ENCODE data around the gene CLEC4A.
"Not testable (repeated sequence)": the region's sequence is repeated elsewhere in the genome, so short reads cannot be mapped to it uniquely, and the experiment has no call there.

Gene CLEC4A

DNA sequence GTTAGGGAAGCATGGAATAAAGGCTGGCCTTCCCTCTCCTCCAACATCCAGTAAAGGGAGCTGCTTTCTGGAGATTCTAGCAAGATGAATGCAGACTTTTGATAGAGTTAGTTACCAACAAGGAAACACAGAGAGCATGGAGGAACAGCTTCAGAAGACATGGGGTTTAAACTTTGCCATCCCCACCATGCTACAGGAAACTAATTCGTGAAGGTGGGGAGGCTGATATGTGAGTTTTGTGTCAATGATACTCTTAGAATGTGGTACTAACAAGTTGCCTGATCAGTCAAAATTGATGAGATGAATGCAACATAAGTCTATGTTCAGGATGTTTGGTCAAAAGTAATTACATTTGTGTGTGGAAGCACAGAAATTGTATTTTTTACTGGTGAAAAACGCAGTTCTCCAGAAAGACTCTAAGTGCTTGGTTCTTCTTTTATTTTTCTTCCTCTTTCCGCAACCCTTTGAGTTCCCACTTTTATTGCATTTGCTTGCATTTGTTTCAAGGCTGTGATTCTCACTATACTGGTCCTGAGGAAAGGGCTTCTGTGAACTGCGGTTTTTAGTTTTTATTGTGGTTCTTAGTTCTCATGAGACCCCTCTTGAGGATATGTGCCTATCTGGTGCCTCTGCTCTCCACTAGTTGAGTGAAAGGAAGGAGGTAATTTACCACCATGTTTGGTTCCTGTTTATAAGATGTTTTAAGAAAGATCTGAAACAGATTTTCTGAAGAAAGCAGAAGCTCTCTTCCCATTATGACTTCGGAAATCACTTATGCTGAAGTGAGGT, at the start of gene CLEC4A:
Gene CLEC4A (plus strand): TSS at position 494 of the 789 bp plus-strand sequence. CDS start 262 bp downstream, at position 756.
- DNase-seq: no peak

DNA sequence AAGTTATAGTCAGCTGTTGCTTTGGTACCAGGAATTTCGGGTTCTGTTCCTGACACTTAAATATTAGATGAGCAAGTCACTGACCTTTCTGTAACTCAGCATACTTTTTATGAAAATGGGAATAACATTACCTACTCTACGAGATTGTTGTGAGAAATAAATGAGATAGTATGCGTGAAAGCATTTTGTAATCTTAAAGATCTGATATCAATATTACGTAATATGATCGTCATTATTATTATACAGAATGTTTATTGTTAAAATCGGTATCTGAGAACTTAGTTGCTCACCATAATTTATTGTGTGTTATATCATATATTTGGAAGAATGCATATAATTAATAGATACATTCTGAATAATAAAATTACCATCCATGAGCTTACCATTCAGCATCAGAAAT, 47.5 kb upstream of the CLEC4A start:
- DNase-seq: no peak

DNA sequence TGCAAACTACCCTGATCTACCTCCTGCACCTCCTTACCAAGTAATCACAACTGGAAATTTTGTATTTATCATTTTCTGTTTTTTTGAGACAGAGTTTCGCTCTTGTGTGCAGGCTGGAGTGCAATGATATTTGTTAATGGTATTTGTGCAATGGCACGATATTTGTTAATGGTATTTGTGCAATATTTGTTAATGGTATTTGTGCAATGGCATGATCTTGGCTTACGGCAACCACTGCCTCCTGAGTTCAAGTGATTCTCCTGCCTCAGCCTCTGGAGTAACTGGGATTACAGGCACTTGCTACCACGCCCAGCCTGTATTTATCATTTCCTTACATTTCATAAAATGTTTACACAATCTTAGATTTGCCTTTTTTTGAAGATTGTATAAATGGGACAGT, 47.1 kb upstream of the CLEC4A start:
- no peak for DNase-seq

DNA sequence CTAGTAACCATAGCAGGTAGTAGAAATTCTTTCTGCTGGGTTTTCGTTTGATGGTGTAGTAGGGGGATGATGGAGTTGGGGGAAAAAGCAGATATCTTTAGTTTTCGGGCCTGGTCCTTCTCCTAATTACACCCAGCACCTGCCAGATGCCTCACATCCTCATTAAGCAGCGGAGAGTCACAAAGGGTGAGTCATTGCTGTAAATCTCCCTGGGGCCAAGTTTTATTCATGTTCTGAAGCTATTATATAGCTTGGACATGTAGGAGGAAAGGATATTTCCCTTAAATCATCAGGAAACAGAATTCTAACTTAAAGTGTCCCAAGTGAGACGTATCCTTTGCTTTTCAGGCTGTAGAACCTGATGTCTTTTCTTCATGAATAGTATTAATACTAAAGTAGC, 46.2 kb upstream of the CLEC4A start:
- no peak for DNase-seq

DNA sequence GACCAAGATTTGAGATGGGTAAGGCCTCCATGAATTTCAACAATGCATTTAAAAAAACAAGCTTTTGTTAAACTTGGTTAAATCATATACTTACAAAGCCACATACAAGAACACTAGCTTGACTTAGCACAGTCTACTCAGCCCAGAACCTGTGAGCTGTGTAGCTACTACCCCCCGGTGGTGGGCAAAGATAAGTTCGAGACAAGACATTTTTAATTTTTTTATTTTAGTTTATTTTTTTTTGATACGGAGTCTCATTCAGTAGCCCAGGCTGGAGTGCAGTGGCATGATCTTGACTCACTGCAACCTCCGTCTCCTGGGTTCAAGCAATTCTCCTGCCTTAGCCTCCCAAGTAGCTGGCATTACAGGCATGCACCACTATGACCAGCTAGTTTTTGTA, 45.0 kb upstream of the CLEC4A start:
- peak; percentile 59 for DNase-seq

DNA sequence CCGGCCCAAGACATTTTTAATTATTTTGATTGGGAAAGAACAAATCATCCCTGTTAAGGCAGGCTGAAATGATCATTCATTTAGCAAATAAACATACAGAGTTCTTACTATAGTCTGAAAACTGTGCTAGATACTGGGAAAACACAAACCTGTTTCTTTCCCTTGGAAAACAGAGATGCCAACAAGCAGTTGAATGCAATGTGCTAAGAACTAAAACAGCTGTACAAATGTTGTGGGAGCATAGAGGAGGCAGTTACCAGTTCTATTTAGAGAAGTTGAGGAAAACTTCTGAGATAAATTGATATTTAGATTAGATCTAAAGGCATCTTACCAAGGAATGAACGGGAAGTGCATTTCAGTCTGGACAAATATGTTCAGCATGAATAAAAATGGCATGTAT, 44.5 kb upstream of the CLEC4A start:
- no peak for DNase-seq

DNA sequence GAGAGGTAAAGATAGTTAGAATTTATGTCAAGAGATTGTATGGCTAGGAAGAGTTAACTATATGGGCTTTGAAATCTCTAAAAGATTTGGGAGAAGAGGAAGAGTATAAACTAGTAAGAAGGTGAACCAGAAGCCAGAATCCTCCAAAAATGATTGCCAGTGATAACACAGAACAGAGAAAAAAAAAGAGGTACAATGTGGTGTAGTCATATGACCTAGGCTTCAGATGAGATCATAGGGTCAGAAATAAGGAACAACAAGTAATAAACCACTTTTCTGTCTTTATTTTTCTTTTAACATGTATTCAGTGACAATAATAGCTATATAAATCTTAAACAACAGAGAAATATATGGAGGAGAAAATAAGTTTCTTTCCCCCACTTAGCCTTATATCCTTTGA, 43.3 kb upstream of the CLEC4A start:
- no peak for DNase-seq

DNA sequence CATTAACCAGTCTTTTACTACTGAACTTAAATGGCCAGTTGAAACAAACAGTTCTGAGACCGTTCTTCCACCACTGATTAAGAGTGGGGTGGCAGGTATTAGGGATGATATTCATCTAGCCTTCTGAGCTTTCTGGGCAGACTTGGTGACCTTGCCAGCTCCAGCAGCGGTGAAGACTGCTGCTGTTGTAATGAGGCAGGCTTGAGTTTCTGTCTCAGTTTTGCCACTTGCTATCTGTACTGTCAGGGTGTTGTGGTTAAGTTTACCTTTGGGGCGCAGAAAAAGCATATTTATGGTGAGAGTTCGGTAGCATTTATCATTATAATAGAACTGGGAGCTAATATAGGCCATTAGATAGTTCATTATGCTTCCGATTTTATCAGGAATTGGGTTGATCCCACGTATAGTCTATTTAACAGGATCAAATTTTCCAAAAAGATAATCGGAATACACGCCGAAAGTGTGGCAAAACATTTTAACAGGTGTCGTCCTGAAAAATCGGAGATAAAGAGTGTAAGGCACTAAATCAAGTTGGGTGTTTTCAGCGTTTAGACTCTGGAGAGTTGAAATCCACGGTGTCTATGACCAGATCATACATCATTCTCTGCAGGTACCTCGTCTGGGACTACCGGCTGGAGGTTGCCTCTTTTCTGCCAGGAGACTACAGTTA, 42.0 kb upstream of the CLEC4A start:
- DNase-seq: peak; percentile 8

DNA sequence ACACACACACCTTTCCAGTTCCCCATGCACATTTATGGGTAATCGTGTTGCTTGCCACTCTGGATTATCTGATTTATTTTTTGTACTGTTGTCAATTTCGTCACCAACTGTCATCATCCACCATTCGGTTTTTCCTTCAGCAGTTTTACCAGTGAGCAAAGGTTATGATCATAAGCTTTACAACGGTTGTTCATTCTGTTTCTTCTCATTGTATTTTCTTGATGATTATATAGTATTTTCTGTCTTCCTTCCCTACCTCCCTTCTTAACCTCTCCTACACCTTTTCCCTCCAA, 40.7 kb upstream of the CLEC4A start:
- no peak for DNase-seq

DNA sequence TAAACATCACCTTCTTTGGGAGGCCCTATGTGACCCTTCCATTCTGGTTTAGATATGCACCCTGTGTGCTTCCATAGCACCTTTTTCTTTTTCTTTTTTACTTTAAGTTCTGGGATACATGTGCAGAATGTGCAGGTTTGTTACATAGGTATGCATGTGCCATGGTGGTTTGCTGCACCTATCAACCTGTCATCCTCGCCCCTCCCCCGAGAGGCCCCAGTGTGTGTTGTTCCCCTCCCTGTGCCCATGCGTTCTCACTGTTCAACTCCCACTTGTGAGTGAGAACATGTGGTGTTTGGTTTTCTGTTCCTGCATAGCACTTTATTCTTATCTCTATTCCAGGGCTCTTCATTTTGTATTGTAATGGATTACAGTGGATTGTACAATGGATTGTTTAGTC, 39.1 kb upstream of the CLEC4A start:
- DNase-seq: not testable (repeated sequence)

DNA sequence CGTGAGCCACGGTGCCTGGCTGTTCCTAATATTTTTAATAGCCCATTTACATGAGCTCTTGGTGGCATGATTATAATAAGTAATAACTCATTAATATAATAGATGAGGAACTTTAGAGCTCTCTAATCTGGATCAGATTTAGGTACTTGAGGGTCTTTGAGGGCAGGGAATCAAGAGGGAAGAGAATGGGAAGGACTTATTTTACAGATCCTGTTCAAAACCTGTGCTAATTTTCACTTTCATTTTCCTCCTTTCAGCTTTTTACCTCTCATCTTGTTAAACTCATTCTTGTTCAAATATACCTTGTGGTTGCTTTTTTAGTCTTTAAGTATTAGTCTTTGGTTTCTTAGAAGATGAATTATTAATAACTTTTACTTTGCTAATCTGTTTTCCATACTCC, 35.8 kb upstream of the CLEC4A start:
- no peak for DNase-seq

DNA sequence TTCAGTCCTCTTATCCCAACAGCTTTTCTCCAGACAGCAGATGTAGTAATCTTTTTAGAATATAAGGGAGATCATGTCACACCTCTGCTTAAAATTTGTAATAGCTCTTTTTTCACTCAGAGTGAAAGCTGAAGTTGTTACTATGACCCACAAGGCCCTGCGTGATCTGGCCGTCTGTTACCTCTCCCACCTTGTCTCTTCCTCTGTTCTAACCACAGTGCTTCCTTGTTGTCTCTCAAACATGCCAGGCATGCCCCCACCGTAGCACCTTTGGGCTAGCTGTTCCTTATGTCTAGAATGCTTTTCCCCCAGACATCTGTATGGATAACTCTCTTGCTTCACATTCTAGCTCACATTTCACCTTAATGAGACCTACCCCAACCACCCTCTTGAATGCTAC, 34.8 kb upstream of the CLEC4A start:
- peak; percentile 34 for DNase-seq

DNA sequence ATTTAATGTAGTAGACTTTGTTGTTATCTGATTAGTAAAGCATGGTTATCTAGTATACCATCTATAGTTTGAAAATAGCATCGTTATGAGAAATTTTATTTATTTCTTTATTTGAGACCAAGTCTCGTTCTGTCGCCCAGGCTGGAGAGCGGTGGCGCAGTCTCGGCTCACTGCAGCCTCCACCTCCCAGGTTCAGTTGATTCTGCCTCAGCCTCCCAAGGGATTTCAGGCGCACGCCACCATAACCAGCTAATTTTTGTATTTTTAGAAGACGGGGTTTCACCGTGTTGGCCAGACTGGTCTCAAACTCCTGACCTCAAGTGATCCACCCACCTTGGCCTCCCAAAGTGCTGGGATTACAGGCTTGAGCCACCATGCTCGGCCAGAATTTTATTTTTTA, 34.1 kb upstream of the CLEC4A start:
- not testable (repeated sequence) for DNase-seq

DNA sequence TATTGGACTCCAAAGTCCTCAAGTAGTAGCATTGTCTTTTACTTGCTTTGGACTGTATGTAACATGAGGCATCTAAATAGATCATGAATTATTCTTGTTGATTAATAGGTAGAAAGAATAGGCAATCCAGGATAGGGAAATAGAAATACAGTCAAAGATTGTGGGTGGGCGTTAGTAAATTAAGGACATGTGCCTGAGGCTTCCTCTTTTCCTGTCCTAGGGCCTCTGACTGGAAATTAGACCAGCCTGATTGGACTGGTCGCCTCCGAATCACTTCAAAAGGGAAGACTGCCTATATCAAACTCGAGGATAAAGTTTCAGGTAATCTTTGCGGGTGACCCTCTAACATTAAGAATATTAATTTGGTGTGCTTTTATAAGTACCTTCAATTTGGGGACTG, 33.7 kb upstream of the CLEC4A start:
- DNase-seq: no peak

DNA sequence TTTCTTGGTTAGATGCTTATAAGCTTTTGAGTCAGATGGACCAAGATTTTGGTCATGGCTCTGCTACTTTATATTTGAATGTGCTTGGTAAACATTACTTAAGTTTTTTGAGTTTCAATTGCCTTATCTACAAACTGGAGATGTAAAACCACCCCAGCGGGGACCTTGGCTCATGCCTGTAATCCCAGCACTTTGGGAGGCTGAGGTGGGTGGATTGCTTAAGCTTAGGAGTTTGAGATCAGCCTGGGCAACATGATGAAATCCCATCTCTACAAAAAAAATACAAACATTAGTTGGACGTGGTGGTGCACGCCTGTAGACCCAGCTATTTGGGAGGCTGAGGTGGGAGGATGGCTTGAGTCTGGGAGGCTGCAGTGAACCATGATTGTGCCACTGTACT, 30.1 kb upstream of the CLEC4A start:
- DNase-seq: no peak

DNA sequence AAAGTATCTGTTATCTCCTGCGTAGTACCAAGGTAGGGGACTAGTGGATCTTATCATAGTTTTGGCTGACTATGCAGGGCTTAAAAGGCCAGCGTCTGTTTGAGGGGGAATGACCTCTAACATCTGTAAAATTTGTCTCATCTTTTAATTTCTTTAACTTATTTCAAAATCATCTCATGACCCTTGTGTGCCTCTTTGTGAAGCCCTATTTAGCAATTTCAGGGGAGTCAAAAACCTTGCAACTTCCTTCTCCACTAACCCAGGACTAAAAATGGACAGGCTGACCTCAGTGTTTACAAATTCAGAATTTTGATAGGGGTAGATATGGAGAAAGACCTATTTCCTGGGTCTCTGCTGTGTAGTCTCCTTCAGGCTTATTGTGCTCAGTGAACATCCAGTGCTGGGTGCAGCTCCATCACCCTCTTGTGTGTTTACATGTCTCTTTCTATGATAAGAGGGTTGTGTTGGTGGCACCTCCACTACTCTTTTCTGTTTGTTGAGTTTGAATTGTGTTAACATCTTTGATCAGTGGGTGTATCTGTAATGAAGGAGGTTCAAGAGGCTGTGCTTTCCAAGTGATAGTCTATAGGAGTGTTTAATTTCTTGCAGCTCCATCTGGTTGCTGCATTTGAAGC, 27.0 kb upstream of the CLEC4A start:
- no peak for DNase-seq

DNA sequence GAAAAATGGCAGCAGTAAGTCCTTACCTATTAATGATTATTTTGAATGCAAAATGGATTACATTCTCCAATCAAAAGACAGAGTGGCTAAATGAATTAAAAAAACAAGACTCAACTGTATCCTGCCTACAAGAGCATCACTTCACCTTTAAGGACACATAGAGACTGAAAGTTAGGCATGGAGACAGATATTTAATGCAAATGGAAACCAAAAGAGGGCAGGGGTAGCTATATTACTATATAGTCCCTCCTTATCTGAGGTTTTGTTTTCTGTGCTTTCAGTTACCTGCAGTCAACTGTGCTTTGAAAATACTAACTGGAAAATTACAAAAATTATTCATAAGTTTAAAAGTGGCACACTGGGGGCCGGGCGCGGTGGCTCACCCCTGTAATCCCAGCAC, 24.2 kb upstream of the CLEC4A start:
- DNase-seq: no peak

DNA sequence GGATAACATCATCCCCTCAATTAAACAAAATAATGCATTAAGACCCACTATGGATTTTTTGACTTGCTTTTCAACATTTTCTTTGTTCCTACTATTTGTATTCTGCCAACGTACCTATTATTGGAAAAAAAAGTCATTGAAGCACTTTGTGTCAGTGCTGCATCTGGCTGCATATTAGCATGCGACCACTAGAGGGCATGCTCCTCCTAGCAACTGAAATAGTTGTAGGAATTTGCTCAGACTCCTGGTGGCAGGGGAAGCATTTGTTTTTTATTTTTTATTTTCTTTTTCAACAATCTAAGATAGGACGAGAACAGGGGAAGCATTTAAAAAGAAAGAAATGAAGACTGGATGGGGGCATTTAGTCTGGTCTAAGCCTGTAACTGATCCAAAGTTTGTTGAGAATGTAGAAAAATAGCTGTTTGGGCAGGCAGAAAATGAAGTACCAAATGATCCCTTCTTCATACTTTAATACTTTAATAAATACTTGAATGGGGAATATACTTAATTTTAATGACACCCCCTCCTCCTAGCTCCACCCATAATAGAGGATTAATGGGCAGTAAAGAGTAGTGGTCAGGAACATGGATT, 14.5 kb upstream of the CLEC4A start:
- DNase-seq: peak; percentile 59

DNA sequence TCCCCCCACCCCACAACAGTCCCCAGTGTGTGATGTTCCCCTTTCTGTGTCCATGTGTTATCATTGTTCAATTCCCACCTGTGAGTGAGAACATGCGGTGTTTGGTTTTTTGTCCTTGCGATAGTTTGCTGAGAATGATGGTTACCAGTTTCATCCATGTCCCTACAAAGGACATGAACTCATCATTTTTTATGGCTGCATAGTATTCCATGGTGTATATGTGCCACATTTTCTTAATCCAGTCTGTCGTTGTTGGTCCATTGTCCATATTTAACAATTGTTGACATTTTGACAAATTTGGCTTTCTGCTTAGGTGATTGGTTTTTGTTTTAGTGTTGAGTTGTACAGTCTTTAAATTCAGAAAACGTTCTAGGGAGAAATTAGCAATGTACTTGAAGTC, 10.3 kb upstream of the CLEC4A start:
- DNase-seq: not testable (repeated sequence)

DNA sequence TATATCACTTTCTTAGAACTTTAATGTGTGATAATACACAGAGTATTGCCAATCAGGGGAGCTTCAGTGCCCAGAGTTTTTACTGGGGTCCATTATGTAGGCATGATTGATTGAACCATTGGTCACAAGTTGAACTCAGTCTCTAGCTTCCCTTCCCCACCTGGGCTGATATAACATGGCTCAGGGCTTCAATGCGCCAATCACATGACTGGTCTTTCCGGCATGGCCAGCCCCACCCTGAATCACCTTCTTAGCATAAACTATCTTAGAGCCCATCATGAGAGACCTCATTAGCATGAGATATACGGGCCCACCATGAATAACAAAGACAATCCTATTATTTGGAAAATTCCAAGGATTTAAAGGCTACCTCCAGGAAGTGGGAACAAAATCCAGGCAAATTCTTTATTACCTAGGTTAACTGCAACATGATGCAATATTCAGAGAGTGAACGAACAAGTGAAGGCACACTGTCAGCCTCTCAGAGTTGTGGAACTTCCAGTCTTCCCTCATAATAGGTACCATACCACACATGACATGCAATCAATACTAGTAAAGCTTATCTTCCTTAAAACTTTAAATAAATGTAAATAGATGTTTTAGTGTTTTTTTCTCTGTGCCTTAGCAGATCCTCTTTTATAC, 3.2 kb upstream of the CLEC4A start:
- DNase-seq: no peak

DNA sequence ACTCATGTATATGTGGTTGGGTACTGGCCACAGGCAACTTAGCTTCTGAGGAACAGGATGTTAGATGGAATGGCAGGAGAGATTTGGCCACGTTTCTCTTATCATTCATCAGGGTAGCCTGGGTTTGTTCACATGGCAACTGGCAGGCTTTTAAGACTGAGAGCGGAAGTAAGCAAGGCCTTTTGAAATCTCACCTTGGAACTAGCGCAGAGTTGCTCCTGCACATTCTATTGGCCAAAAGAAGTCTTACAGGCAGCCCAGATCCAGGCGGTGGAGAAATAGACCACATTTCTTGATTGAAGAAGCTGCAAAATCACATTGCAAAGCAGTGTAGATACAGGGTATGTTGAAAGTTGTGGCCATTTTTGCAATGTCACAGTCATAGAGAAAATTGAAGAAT, 3.7 kb downstream of the CLEC4A start:
- no peak for DNase-seq

DNA sequence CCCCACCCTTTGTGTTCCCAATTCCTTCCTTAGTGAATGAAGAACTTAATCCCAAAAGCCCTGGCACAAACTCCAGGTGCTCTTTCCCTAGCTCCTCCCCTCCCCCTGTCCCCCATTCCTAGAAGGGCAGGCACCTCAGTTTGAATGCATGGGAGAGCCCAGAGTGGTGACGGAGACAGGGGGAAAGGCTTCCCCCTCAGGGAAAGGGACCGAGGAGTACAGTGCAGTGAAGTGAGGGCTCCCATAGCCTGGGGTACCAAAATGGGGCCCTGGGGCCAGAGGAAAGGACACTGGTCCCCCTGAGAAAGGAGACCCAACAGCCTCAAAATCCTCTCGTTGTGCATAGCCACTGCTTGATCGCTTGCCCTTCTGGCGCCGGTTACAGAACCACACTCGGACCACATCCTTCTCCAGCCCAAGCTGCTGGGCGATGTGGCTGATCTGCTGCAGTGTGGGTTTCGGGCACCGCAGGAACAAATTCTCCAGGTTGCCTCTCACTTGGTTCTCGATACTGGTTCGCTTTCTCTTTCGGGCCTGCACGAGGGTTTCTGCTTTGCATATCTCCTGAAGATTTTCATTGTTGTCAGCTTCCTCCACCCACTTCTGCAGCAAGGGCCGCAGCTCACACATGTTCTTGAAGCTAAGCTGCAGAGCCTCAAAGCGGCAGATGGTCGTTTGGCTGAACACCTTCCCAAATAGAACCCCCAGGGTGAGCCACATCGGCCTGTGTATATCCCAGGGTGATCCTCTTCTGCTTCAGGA, 10.4 kb downstream of the CLEC4A start:
- DNase-seq: not testable (repeated sequence)
